GM12878 (cell line): ENCODE measurements around the gene OTOG. TPM values are rescaled to one million over a fixed set of nuclear protein-coding genes. Genes with fewer than 3 reads are reported as not detected.

ENCODE experiments used
- ATAC-seq: fragments of 200-7000 bp; cut with Tn5 transposase; 3 replicates; pipeline ENCODE4 v1.9.1; 2020; ENCODE audit warnings: mild to moderate bottlenecking, moderate library complexity
- BruUV-seq: library from RNA; stranded (reverse); fragments of 400-500 nt; replicated peaks from 2 replicates; lab custom pipeline; 2021; lab: Mats Ljungman, UMichigan
- CTCF ChIA-PET: fragments of 300-600 bp; sonication (Branson Sonifier 250); formaldehyde crosslinking; extraction: SDS; loops from one replicate; lab custom pipeline; 2021; ENCODE audit warnings: inconsistent platforms; lab: Yijun Ruan, JAX
- POLR2A ChIA-PET: fragments of 350-600 bp; formaldehyde crosslinking; extraction: SDS; loops from one replicate; lab custom pipeline; 2021; ENCODE audit warnings: inconsistent platforms; lab: Charles Lee
- RAD21 ChIA-PET: fragments of 300-600 bp; sonication (Branson Sonifier 250); formaldehyde crosslinking; loops from one replicate; lab custom pipeline; 2023; ENCODE audit warnings: antibody characterized with exemption; ENCODE audit not compliant: unreplicated experiment; lab: Charles Lee
- SMC1A ChIA-PET: fragments of 300-600 bp; sonication (Branson Sonifier 250); formaldehyde crosslinking; loops from one replicate; lab custom pipeline; 2023; ENCODE audit not compliant: unreplicated experiment, uncharacterized antibody; lab: Charles Lee
- DNase-seq: peaks from one replicate; pipeline ENCODE4 v3.0.0-alpha.2; 2011; ENCODE audit warnings: low read depth, low spot score
- FAIRE-seq: peaks from 3 replicates; lab custom pipeline; 2011; peaks lifted over from hg19 to GRCh38; lab: Jason Lieb, UNC
- H2AFZ ChIP-seq: 2 replicates; pipeline ENCODE4 v1.6.0; 2011; ENCODE audit warnings: low read depth, low read length, control low read depth; ENCODE audit not compliant: control insufficient read depth
- H3K27ac ChIP-seq: 2 replicates; pipeline ENCODE4 v1.5.1; 2011; ENCODE audit warnings: control low read depth; ENCODE audit not compliant: control insufficient read depth, insufficient read depth
- H3K27me3 ChIP-seq, 2 experiments: replicated peaks in 1 of 2; 2 replicates each; pipeline versions ENCODE4 v1.6.0 to v1.6.1; 2011; ENCODE audit warnings: low read length in 1 of 2; ENCODE audit not compliant: control insufficient read depth in 2 of 2, insufficient read depth in 2 of 2
- H3K36me3 ChIP-seq, 2 experiments: 2 replicates each; pipeline ENCODE4 v1.5.1; 2011; ENCODE audit warnings: low read length in 1 of 2; ENCODE audit not compliant: control insufficient read depth in 2 of 2, insufficient read depth in 2 of 2
- H3K4me1 ChIP-seq: 2 replicates; pipeline ENCODE4 v1.6.1; 2011; ENCODE audit warnings: mild to moderate bottlenecking, low read length, moderate library complexity, mixed read lengths; ENCODE audit not compliant: control insufficient read depth, insufficient read depth
- H3K4me2 ChIP-seq: 2 replicates; pipeline ENCODE4 v1.6.0; 2011; ENCODE audit warnings: control low read depth; ENCODE audit not compliant: control insufficient read depth, insufficient read depth
- H3K4me3 ChIP-seq: fragments of 200-600 bp; sonication (generic); 2 replicates; pipeline ENCODE4 v1.5.1; 2016
- H3K79me2 ChIP-seq: 2 replicates; pipeline ENCODE4 v1.6.0; 2011; ENCODE audit warnings: low read length; ENCODE audit not compliant: control insufficient read depth, insufficient read depth
- H3K9ac ChIP-seq: 2 replicates; pipeline ENCODE4 v1.8.0; 2011; ENCODE audit warnings: low read length, control low read depth, mixed read lengths; ENCODE audit not compliant: control insufficient read depth, insufficient read depth
- H3K9me3 ChIP-seq: replicated peaks from 3 replicates; pipeline ENCODE4 v1.5.1; 2011; ENCODE audit warnings: mild to moderate bottlenecking, low read length; ENCODE audit not compliant: control insufficient read depth, insufficient read depth
- H4K20me1 ChIP-seq: 2 replicates; pipeline ENCODE4 v1.6.0; 2011; ENCODE audit not compliant: control insufficient read depth, insufficient read depth
- BCL11A ChIP-seq: IDR thresholded peaks from 2 replicates; pipeline ENCODE4 v1.6.1; 2011; ENCODE audit warnings: low read depth, low read length
- ETV6 ChIP-seq, 2 experiments: fragments of 450-650 bp in 1 of 2; IDR thresholded peaks in 1 of 2; conservative IDR thresholded peaks in 1 of 2; 2 replicates each; pipeline ENCODE4 v1.6.1; 2014; ENCODE audit warnings: antibody characterized with exemption in 1 of 2, borderline replicate concordance in 1 of 2, low read depth in 1 of 2, mild to moderate bottlenecking in 1 of 2, moderate library complexity in 1 of 2
- HDAC2 ChIP-seq: fragments of 200-600 bp; sonication (generic); IDR thresholded peaks from 2 replicates; pipeline ENCODE4 v1.6.1; 2017
- HDAC6 ChIP-seq: fragments of 200-600 bp; sonication (generic); IDR thresholded peaks from one replicate; pipeline ENCODE4 v1.8.0; 2017; ENCODE audit warnings: antibody characterized with exemption; ENCODE audit not compliant: unreplicated experiment
- KLF5 ChIP-seq: fragments of 450-650 bp; IDR thresholded peaks from 2 replicates; pipeline ENCODE4 v1.6.1; 2014; ENCODE audit warnings: mild to moderate bottlenecking; ENCODE audit not compliant: partially characterized antibody
- MEF2B ChIP-seq: fragments of 450-650 bp; IDR thresholded peaks from 2 replicates; pipeline ENCODE4 v1.6.1; 2018; ENCODE audit warnings: mild to moderate bottlenecking, moderate library complexity; ENCODE audit not compliant: partially characterized antibody, poor library complexity, severe bottlenecking
- NR2F1 ChIP-seq: fragments of 450-650 bp; conservative IDR thresholded peaks from 2 replicates; pipeline ENCODE4 v1.6.1; 2017; ENCODE audit warnings: mild to moderate bottlenecking
- SMARCA5 ChIP-seq: fragments of 450-650 bp; IDR thresholded peaks from 2 replicates; pipeline ENCODE4 v1.6.1; 2017; ENCODE audit warnings: mild to moderate bottlenecking
- SRF ChIP-seq, 2 experiments: IDR thresholded peaks; 2 replicates each; pipeline ENCODE4 v1.6.1; 2011; ENCODE audit warnings: low read depth in 2 of 2, low read length in 2 of 2, mild to moderate bottlenecking in 1 of 2, moderate library complexity in 1 of 2
- ZZZ3 ChIP-seq: IDR thresholded peaks from 2 replicates; pipeline ENCODE4 v1.6.1; 2011; ENCODE audit warnings: low read depth; ENCODE audit not compliant: control insufficient read depth, insufficient read length
- WGBS: methylation state at CpG from one replicate; pipeline ENCODE4 v1.1.6; 2016; ENCODE audit warnings: low lambda C conversion rate; ENCODE audit not compliant: insufficient replicate concordance, insufficient coverage; ENCODE audit errors: missing lambda C conversion rate; 5-methylcytosine and 5-hydroxymethylcytosine counted together
- in situ Hi-C: fragments of 300-500 bp; cut with MboI; formaldehyde crosslinking; loops from 9 replicates; pipeline ENCODE4 v1.14.3; 2018; ENCODE audit warnings: mixed read lengths
- intact Hi-C: fragments of 100-400 bp; cut with micrococcal nuclease; formaldehyde crosslinking; loops from one replicate; pipeline ENCODE4 v1.14.2; 2022; ENCODE audit not compliant: unreplicated experiment
- polyA plus RNA-seq, 11 experiments: library from polyadenylated mRNA; depleted of rRNA in 4 of 11; unstranded in 6 of 11; stranded (reverse) in 5 of 11; fragments of >200 nt; fragmentation: Nextera tagmentation in 4 of 11; fragmentation: Illumina TruSeq in 1 of 11; extraction: Ambion mirVana in 4 of 11; extraction: Trizol in 1 of 11; gene quantifications; 1 replicate in 1 of 11; 2 replicates in 10 of 11; pipeline versions ENCODE4 v1.2.1 to v1.2.3, GENCODE V29; 2011 to 2016; ENCODE audit warnings: inconsistent platforms in 2 of 11, missing spikeins in 2 of 11, low read depth in 1 of 11
- total RNA-seq, 4 experiments: library from RNA; depleted of rRNA in 3 of 4; stranded (reverse); fragments of >200 nt in 3 of 4; fragmentation: Illumina TruSeq in 1 of 4; extraction: Trizol in 1 of 4; gene quantifications; 2 replicates each; pipeline versions ENCODE4 v1.2.1 to v1.2.3, GENCODE V29; 2013 to 2021
- TF ChIP-seq, protein P1 (sequence below): IDR thresholded peaks from 2 replicates; pipeline ENCODE4 v1.6.1; 2011; ENCODE audit warnings: borderline replicate concordance, low read depth, mild to moderate bottlenecking, moderate library complexity, low read length; ENCODE audit not compliant: insufficient read depth, poor library complexity, severe bottlenecking
- TF ChIP-seq, protein P2 (sequence below): fragments of 450-650 bp; IDR thresholded peaks from 2 replicates; pipeline ENCODE4 v1.6.1; 2018; ENCODE audit warnings: mild to moderate bottlenecking, low read depth, moderate library complexity; ENCODE audit not compliant: partially characterized antibody
- TF ChIP-seq, protein P3 (sequence below): fragments of 450-650 bp; IDR thresholded peaks from 2 replicates; pipeline ENCODE4 v1.6.1; 2014; ENCODE audit warnings: mild to moderate bottlenecking
- TF ChIP-seq, protein P4 (sequence below): fragments of 450-650 bp; conservative IDR thresholded peaks from 2 replicates; pipeline ENCODE4 v1.6.1; 2017; ENCODE audit warnings: mild to moderate bottlenecking, moderate library complexity

The OTOG gene
- total and polyA plus RNA-seq, 10 of the 15 experiments (the other 5 are each of a cell fraction or from before 2014, with no cell fraction given): not detected

DNA sequence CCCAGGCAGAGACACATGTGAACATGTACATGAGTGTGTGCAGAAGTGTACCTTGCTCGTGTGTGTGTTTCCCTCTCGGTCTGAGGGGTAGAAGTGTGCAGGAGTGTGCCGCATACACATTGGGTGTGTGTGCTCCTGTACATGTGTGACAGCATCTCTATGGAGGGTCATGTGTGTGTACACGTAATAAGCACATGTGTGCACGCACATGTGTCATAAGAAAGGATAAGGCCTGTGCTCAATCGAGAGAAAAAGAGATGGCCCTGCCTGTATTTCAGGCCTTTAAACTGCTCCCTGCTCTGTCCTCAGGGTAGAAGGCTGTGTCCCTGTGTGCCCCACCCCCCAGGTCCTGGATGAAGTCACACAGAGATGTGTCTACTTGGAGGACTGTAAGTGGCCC is 61.8 kb downstream of the OTOG start:
- BruUV-seq: no TSS peak
- RAD21 ChIA-PET: no interaction called here
- SMC1A ChIA-PET: no interaction called here
- Histone ChIP-seq H4K20me1 (no peaks in the 10 kb centered on the region), H3K79me2 (no peaks in the 10 kb centered on the region), H2AFZ (no peak overlapping the region), H3K4me2 (no peak overlapping the region), H3K4me3 (no peak overlapping the region), H3K36me3 (no peaks in the 10 kb centered on the region), H3K9me3 (no peaks in the 10 kb centered on the region), H3K27ac (no peak overlapping the region), H3K9ac (no peak overlapping the region), H3K27me3 (peaks cover 0 to 1% of the 10 kb centered on the region in 2 experiments; a peak in 2 of 4 replicates), H3K4me1 (no peaks in the 10 kb centered on the region)
- in situ Hi-C loops (no loop called here), intact Hi-C loops (no loop called here)
- POLR2A ChIA-PET: no interaction called here
- ATAC-seq (no peak), FAIRE-seq (no peak), DNase-seq (no peak)
- 33% methylated on average over 6 of the region's 6 CpGs for WGBS
- CTCF ChIA-PET: interaction anchor here (1.0 kb wide), 1 partner anchor 10 kb away, joined by 3 read pairs; no protein-coding TSS in a partner anchor
- TF ChIP-seq HDAC2 (no peak), KLF5 (no peak), SRF (IDR thresholded peaks at IDR 0.05; ENCODE audit: low read depth in 2 of 2, low read length in 2 of 2) (no peak), HDAC6 (no peak), BCL11A (no peak), MEF2B (no peak), SMARCA5 (no peak), ETV6 (conservative IDR thresholded peaks at IDR 0.05 in 1 of 2, IDR thresholded peaks at IDR 0.05 in 1 of 2; ENCODE audit: borderline replicate concordance in 1 of 2, low read depth in 1 of 2) (no peak), ZZZ3 (no peak), NR2F1 (no peak)
- TF ChIP-seq, protein P1, sequence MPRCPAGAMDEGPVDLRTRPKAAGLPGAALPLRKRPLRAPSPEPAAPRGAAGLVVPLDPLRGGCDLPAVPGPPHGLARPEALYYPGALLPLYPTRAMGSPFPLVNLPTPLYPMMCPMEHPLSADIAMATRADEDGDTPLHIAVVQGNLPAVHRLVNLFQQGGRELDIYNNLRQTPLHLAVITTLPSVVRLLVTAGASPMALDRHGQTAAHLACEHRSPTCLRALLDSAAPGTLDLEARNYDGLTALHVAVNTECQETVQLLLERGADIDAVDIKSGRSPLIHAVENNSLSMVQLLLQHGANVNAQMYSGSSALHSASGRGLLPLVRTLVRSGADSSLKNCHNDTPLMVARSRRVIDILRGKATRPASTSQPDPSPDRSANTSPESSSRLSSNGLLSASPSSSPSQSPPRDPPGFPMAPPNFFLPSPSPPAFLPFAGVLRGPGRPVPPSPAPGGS: no peak
- TF ChIP-seq, protein P2, sequence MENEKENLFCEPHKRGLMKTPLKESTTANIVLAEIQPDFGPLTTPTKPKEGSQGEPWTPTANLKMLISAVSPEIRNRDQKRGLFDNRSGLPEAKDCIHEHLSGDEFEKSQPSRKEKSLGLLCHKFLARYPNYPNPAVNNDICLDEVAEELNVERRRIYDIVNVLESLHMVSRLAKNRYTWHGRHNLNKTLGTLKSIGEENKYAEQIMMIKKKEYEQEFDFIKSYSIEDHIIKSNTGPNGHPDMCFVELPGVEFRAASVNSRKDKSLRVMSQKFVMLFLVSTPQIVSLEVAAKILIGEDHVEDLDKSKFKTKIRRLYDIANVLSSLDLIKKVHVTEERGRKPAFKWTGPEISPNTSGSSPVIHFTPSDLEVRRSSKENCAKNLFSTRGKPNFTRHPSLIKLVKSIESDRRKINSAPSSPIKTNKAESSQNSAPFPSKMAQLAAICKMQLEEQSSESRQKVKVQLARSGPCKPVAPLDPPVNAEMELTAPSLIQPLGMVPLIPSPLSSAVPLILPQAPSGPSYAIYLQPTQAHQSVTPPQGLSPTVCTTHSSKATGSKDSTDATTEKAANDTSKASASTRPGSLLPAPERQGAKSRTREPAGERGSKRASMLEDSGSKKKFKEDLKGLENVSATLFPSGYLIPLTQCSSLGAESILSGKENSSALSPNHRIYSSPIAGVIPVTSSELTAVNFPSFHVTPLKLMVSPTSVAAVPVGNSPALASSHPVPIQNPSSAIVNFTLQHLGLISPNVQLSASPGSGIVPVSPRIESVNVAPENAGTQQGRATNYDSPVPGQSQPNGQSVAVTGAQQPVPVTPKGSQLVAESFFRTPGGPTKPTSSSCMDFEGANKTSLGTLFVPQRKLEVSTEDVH: no peak
- TF ChIP-seq, protein P3, sequence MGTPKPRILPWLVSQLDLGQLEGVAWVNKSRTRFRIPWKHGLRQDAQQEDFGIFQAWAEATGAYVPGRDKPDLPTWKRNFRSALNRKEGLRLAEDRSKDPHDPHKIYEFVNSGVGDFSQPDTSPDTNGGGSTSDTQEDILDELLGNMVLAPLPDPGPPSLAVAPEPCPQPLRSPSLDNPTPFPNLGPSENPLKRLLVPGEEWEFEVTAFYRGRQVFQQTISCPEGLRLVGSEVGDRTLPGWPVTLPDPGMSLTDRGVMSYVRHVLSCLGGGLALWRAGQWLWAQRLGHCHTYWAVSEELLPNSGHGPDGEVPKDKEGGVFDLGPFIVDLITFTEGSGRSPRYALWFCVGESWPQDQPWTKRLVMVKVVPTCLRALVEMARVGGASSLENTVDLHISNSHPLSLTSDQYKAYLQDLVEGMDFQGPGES: no peak
- TF ChIP-seq, protein P4, sequence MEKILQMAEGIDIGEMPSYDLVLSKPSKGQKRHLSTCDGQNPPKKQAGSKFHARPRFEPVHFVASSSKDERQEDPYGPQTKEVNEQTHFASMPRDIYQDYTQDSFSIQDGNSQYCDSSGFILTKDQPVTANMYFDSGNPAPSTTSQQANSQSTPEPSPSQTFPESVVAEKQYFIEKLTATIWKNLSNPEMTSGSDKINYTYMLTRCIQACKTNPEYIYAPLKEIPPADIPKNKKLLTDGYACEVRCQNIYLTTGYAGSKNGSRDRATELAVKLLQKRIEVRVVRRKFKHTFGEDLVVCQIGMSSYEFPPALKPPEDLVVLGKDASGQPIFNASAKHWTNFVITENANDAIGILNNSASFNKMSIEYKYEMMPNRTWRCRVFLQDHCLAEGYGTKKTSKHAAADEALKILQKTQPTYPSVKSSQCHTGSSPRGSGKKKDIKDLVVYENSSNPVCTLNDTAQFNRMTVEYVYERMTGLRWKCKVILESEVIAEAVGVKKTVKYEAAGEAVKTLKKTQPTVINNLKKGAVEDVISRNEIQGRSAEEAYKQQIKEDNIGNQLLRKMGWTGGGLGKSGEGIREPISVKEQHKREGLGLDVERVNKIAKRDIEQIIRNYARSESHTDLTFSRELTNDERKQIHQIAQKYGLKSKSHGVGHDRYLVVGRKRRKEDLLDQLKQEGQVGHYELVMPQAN: no peak
